HepG2 (cell line): ENCODE measurements around the gene TOP2A. TPM values are rescaled to one million over a fixed set of nuclear protein-coding genes. Genes with fewer than 3 reads are reported as not detected.

Source experiments
- ARHGAP35 ChIP-seq: sonication (generic); formaldehyde crosslinking; IDR thresholded peaks from 2 replicates; pipeline ENCODE4 v1.9.0; 2022; ENCODE audit warnings: mild to moderate bottlenecking, inconsistent platforms, moderate library complexity, missing genetic modification reagents, borderline replicate concordance
- BCL3 ChIP-seq: sonication (generic); formaldehyde crosslinking; IDR thresholded peaks from 2 replicates; pipeline ENCODE4 v1.5.1; 2020; ENCODE audit warnings: mild to moderate bottlenecking, missing genetic modification reagents, moderate library complexity
- CBFB ChIP-seq: sonication (generic); formaldehyde crosslinking; IDR thresholded peaks from 2 replicates; pipeline ENCODE4 v1.4.0; 2020; ENCODE audit warnings: missing genetic modification reagents
- CBX5 ChIP-seq: sonication (generic); formaldehyde crosslinking; IDR thresholded peaks from 2 replicates; pipeline ENCODE4 v1.4.0; 2020; ENCODE audit warnings: missing genetic modification reagents, borderline replicate concordance
- EHMT2 ChIP-seq: fragments of 200-600 bp; sonication (generic); IDR thresholded peaks from 2 replicates; pipeline ENCODE4 v1.7.0; 2017; ENCODE audit warnings: antibody characterized with exemption, low read depth, low read length, borderline replicate concordance
- EP300 ChIP-seq, 3 experiments: sonication (generic) in 1 of 3; formaldehyde crosslinking in 1 of 3; IDR thresholded peaks; 2 replicates each; pipeline versions ENCODE4 v1.5.1 to v1.6.1; 2011 to 2020; ENCODE audit warnings: low read depth in 2 of 3, low read length in 2 of 3, borderline replicate concordance in 1 of 3, improper control_type of control experiment in 1 of 3, mild to moderate bottlenecking in 1 of 3, missing genetic modification reagents in 1 of 3, moderate library complexity in 1 of 3
- EZH2 ChIP-seq: conservative IDR thresholded peaks from 2 replicates; pipeline ENCODE4 v1.6.1; 2012; ENCODE audit warnings: mild to moderate bottlenecking, low read depth, low read length, moderate library complexity
- FOXK1 ChIP-seq: sonication (generic); formaldehyde crosslinking; IDR thresholded peaks from 2 replicates; pipeline ENCODE4 v1.4.0; 2020; ENCODE audit warnings: low read depth, missing genetic modification reagents, borderline replicate concordance
- GFI1 ChIP-seq: sonication (generic); formaldehyde crosslinking; IDR thresholded peaks from 2 replicates; pipeline ENCODE4 v1.5.0; 2020; ENCODE audit warnings: missing genetic modification reagents, mild to moderate bottlenecking, borderline replicate concordance
- GTF2F1 ChIP-seq: fragments of 150-350 bp; IDR thresholded peaks from 2 replicates; pipeline ENCODE4 v1.6.1; 2014; ENCODE audit warnings: low read length
- HNRNPL ChIP-seq: fragments of 200-400 bp; formaldehyde crosslinking; IDR thresholded peaks from 2 replicates; pipeline ENCODE4 v1.6.1; 2017; ENCODE audit warnings: mild to moderate bottlenecking, low read depth, low read length
- NAIF1 ChIP-seq: sonication (generic); formaldehyde crosslinking; IDR thresholded peaks from 2 replicates; pipeline ENCODE4 v1.5.0; 2020; ENCODE audit warnings: mild to moderate bottlenecking, missing genetic modification reagents, borderline replicate concordance
- TBX2 ChIP-seq: sonication (generic); formaldehyde crosslinking; IDR thresholded peaks from 2 replicates; pipeline ENCODE4 v1.5.0; 2020; ENCODE audit warnings: missing genetic modification reagents, mild to moderate bottlenecking, borderline replicate concordance
- TRIM24 ChIP-seq: sonication (generic); formaldehyde crosslinking; IDR thresholded peaks from 2 replicates; pipeline ENCODE4 v1.8.0; 2022; ENCODE audit warnings: mild to moderate bottlenecking, missing genetic modification reagents
- U2AF1 ChIP-seq: fragments of 200-400 bp; formaldehyde crosslinking; optimal IDR thresholded peaks from 2 replicates; pipeline ENCODE3; 2017; ENCODE audit warnings: mild to moderate bottlenecking, low read depth, low read length
- YEATS2 ChIP-seq: sonication (generic); formaldehyde crosslinking; IDR thresholded peaks from 2 replicates; pipeline ENCODE4 v1.4.0; 2020; ENCODE audit warnings: missing genetic modification reagents, borderline replicate concordance
- ZFX ChIP-seq: sonication (generic); formaldehyde crosslinking; IDR thresholded peaks from 2 replicates; pipeline ENCODE4 v1.4.0; 2020; ENCODE audit warnings: mild to moderate bottlenecking, low read depth, missing genetic modification reagents, moderate library complexity
- ZNF224 ChIP-seq: sonication (generic); formaldehyde crosslinking; IDR thresholded peaks from 2 replicates; pipeline ENCODE4 v1.5.0; 2020; ENCODE audit warnings: mild to moderate bottlenecking, missing genetic modification reagents
- ZNF232 ChIP-seq: sonication (generic); formaldehyde crosslinking; IDR thresholded peaks from 2 replicates; pipeline ENCODE4 v1.4.0; 2020; ENCODE audit warnings: missing genetic modification reagents, borderline replicate concordance
- ZNF350 ChIP-seq: sonication (generic); formaldehyde crosslinking; IDR thresholded peaks from 2 replicates; pipeline ENCODE4 v1.4.0; 2020; ENCODE audit warnings: mild to moderate bottlenecking, low read depth, missing genetic modification reagents, borderline replicate concordance
- ZNF644 ChIP-seq: IDR thresholded peaks from 2 replicates; pipeline ENCODE4 v1.6.1; 2016; ENCODE audit warnings: low read depth
- ZNF674 ChIP-seq: sonication (generic); formaldehyde crosslinking; IDR thresholded peaks from 2 replicates; pipeline ENCODE4 v1.5.0; 2020; ENCODE audit warnings: low read depth, mild to moderate bottlenecking, missing genetic modification reagents
- ZNF7 ChIP-seq: IDR thresholded peaks from 2 replicates; pipeline ENCODE4 v1.6.1; 2016; ENCODE audit warnings: missing biosample characterization, missing genetic modification reagents
- ZNF737 ChIP-seq: sonication (generic); formaldehyde crosslinking; IDR thresholded peaks from 2 replicates; pipeline ENCODE4 v1.5.0; 2020; ENCODE audit warnings: missing genetic modification reagents, mild to moderate bottlenecking, borderline replicate concordance
- ZNF747 ChIP-seq: sonication (generic); formaldehyde crosslinking; IDR thresholded peaks from 2 replicates; pipeline ENCODE4 v1.8.1; 2023; ENCODE audit warnings: missing genetic modification reagents, mild to moderate bottlenecking, borderline replicate concordance
- ZNF775 ChIP-seq: sonication (generic); formaldehyde crosslinking; IDR thresholded peaks from 2 replicates; pipeline ENCODE4 v1.4.0; 2020; ENCODE audit warnings: missing genetic modification reagents, mild to moderate bottlenecking, moderate library complexity, borderline replicate concordance
- ZNF850 ChIP-seq: sonication (generic); formaldehyde crosslinking; conservative IDR thresholded peaks from 2 replicates; pipeline ENCODE4 v1.9.0; 2021; ENCODE audit warnings: mild to moderate bottlenecking, missing genetic modification reagents
- ZNF883 ChIP-seq: sonication (generic); formaldehyde crosslinking; IDR thresholded peaks from 2 replicates; pipeline ENCODE4 v1.5.1; 2020; ENCODE audit warnings: mild to moderate bottlenecking, missing genetic modification reagents; ENCODE audit errors: not compliant biosample characterization
- ZSCAN29 ChIP-seq: sonication (generic); formaldehyde crosslinking; conservative IDR thresholded peaks from 2 replicates; pipeline ENCODE4 v1.4.0; 2020; ENCODE audit warnings: mild to moderate bottlenecking, missing genetic modification reagents
- polyA plus RNA-seq, 8 experiments: library from polyadenylated mRNA; depleted of rRNA in 3 of 8; stranded (reverse) in 7 of 8; unstranded in 1 of 8; fragments of >200 nt; fragmentation: Illumina TruSeq in 4 of 8; extraction: Trizol in 4 of 8; gene quantifications; 2 replicates each; pipeline versions ENCODE4 v1.2.1 to v1.2.3, GENCODE V29; 2011 to 2016; ENCODE audit warnings: low read depth in 4 of 8, missing spikeins in 1 of 8, mixed read lengths in 1 of 8; ENCODE audit not compliant: insufficient read depth in 1 of 8
- total RNA-seq, 5 experiments: library from RNA; depleted of rRNA; stranded (reverse); fragments of >200 nt; fragmentation: Illumina TruSeq; extraction: Trizol; gene quantifications; 2 replicates each; pipeline ENCODE4 v1.2.3, GENCODE V29; 2016; ENCODE audit warnings: low read depth in 1 of 5
- TF ChIP-seq, protein P1 (sequence below): IDR thresholded peaks from 2 replicates; pipeline ENCODE4 v1.6.1; 2016; ENCODE audit warnings: low read depth

The TOP2A gene
- total and polyA plus RNA-seq, 2 of the 13 experiments (the other 11 are each of a cell fraction or from before 2014, with no cell fraction given): 108 to 327 TPM

- TF ChIP-seq CBX5 (peak; percentile 83), ZSCAN29 (CRISPR knock-in tag) (peak; percentile 80; the same call in 1 of the 2 replicates), ZNF775 (CRISPR knock-in tag) (no peak), ZNF232 (CRISPR knock-in tag) (no peak), BCL3 (CRISPR knock-in tag) (peak; percentile 92), EZH2 (no peak), FOXK1 (CRISPR knock-in tag) (peak; percentile 53; the same call in 1 of the 2 replicates), ZNF883 (CRISPR knock-in tag) (peak; percentile 95), EP300 (IDR thresholded peaks at IDR 0.05; ENCODE audit: low read depth in 2 of 2, low read length in 2 of 2) (0 out of 4 replicates have a peak, but pooled peaks of 1 of the 2 experiments have one; percentile 9), EP300 (CRISPR knock-in tag; IDR thresholded peaks at IDR 0.05; ENCODE audit: borderline replicate concordance) (peak; percentile 76), YEATS2 (peak; percentile 89), ZNF7 (CRISPR knock-in tag) (no peak), NAIF1 (CRISPR knock-in tag) (no peak), ZNF747 (CRISPR knock-in tag) (peak; percentile 79; the same call in 1 of the 2 replicates), ARHGAP35 (CRISPR knock-in tag) (peak; percentile 70), EHMT2 (no peak), U2AF1 (no peak), ZNF737 (CRISPR knock-in tag) (no peak), TRIM24 (no peak), GTF2F1 (no peak), CBFB (CRISPR knock-in tag) (peak; percentile 95), ZNF644 (no peak), ZNF674 (CRISPR knock-in tag) (no peak), ZNF850 (no peak), ZNF350 (CRISPR knock-in tag) (peak; percentile 72), GFI1 (CRISPR knock-in tag) (peak; percentile 59; the same call in 1 of the 2 replicates), HNRNPL (0 out of 2 replicates have a peak, but pooled peaks have one; percentile 58), TBX2 (CRISPR knock-in tag) (peak; percentile 88), ZNF224 (CRISPR knock-in tag) (no peak), ZFX (CRISPR knock-in tag) (peak; percentile 91)
- TF ChIP-seq, protein P1, sequence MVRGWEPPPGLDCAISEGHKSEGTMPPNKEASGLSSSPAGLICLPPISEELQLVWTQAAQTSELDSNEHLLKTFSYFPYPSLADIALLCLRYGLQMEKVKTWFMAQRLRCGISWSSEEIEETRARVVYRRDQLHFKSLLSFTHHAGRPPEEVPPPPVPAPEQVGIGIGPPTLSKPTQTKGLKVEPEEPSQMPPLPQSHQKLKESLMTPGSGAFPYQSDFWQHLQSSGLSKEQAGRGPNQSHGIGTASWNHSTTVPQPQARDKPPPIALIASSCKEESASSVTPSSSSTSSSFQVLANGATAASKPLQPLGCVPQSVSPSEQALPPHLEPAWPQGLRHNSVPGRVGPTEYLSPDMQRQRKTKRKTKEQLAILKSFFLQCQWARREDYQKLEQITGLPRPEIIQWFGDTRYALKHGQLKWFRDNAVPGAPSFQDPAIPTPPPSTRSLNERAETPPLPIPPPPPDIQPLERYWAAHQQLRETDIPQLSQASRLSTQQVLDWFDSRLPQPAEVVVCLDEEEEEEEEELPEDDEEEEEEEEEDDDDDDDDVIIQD (CRISPR knock-in tag): peak; percentile 55; the same call in 1 of the 2 replicates
Observed at GRCh38 chr17:40362696-40363110, 55.0 kb downstream of the TOP2A start (continued).
